Suprapubic skin (tissue), 4 donors: ENCODE results near the gene AGAP1. TPM values are rescaled to one million over a fixed set of nuclear protein-coding genes. Genes with fewer than 3 reads are reported as not detected.

ENCODE experiments used
- DNase-seq, 2 donors: peaks; one replicate each; pipeline ENCODE4 v3.0.0-alpha.2; 2019; ENCODE audit warnings: low spot score in 2 of 2
- H3K27ac ChIP-seq: fragments of 200-600 bp; sonication (generic); one replicate; pipeline ENCODE4 v1.5.1; 2019
- H3K27me3 ChIP-seq: fragments of 200-600 bp; sonication (generic); one replicate; pipeline ENCODE4 v1.5.1; 2019
- H3K36me3 ChIP-seq: fragments of 200-600 bp; sonication (generic); one replicate; pipeline ENCODE4 v1.5.1; 2019
- H3K4me1 ChIP-seq: fragments of 200-600 bp; sonication (generic); one replicate; pipeline ENCODE4 v1.5.1; 2019
- H3K4me3 ChIP-seq: fragments of 200-600 bp; sonication (generic); one replicate; pipeline ENCODE4 v1.5.1; 2019; ENCODE audit warnings: mild to moderate bottlenecking
- H3K9me3 ChIP-seq: fragments of 200-600 bp; sonication (generic); one replicate; pipeline ENCODE4 v1.5.1; 2019
- EP300 ChIP-seq: sonication (generic); formaldehyde crosslinking; IDR thresholded peaks from one replicate; pipeline ENCODE4 v1.6.1; 2017; ENCODE audit warnings: antibody characterized with exemption
- POLR2A ChIP-seq, 2 donors: fragments of 450-650 bp; IDR thresholded peaks; one replicate each; pipeline ENCODE4 v1.6.1; 2017; ENCODE audit warnings: antibody characterized with exemption in 2 of 2, mild to moderate bottlenecking in 2 of 2, moderate library complexity in 2 of 2
- POLR2AphosphoS5 ChIP-seq, 3 donors: sonication (generic); formaldehyde crosslinking; IDR thresholded peaks; one replicate each; pipeline ENCODE4 v1.6.1; 2017; ENCODE audit warnings: antibody characterized with exemption in 3 of 3
- WGBS: methylation state at CpG from one replicate; pipeline ENCODE4 v1.1.5; 2018; 5-methylcytosine and 5-hydroxymethylcytosine counted together
- total RNA-seq, 4 donors: library from RNA; depleted of rRNA; stranded (reverse); fragments of >200 nt; gene quantifications; one replicate each; pipeline ENCODE4 v1.1.0, GENCODE V29; 2016
- TF ChIP-seq, protein P1 (sequence below), 2 donors: fragments of 200-600 bp in 1 of 2; fragments of 450-650 bp in 1 of 2; sonication (generic) in 1 of 2; IDR thresholded peaks; one replicate each; pipeline ENCODE4 v1.5.1; 2016 to 2019; ENCODE audit warnings: antibody characterized with exemption in 2 of 2, mild to moderate bottlenecking in 1 of 2, moderate library complexity in 1 of 2

Gene AGAP1
- total RNA-seq, 4 donors from 2014 or later, result 14.1 to 30.7 (median 19.4) TPM

DNA sequence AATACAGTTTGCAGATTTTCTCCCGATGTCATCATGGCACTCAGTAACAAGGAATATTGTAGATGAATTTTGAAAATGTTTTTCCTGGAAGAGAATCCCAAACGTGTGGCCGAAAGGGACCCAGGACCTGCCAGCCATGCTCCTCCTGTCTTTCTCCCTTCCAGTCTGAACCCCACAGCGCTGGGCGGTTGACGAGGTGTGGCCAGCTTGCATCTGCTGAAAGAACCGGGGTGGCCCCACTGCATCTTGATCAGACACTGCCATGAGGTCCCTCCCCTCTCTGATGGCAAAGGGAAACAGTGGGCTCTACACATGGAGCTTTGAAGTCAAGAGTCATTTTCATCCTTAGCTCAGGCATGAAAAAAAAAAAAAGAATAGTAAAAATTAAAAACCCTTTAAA, 240.3 kb downstream of the AGAP1 start:
- 65% methylated on average over 7 of the region's 7 CpGs for WGBS
- Histone ChIP-seq H3K4me3 (no peak overlapping the region), H3K36me3 (no peaks in the 10 kb centered on the region), H3K27me3 (no peaks in the 10 kb centered on the region), H3K27ac (peak overlapping the region; percentile 67), H3K4me1 (no peaks in the 10 kb centered on the region), H3K9me3 (no peaks in the 10 kb centered on the region)
- no peak for TF ChIP-seq POLR2AphosphoS5 (IDR thresholded peaks at IDR 0.05)
- TF ChIP-seq, protein P1, sequence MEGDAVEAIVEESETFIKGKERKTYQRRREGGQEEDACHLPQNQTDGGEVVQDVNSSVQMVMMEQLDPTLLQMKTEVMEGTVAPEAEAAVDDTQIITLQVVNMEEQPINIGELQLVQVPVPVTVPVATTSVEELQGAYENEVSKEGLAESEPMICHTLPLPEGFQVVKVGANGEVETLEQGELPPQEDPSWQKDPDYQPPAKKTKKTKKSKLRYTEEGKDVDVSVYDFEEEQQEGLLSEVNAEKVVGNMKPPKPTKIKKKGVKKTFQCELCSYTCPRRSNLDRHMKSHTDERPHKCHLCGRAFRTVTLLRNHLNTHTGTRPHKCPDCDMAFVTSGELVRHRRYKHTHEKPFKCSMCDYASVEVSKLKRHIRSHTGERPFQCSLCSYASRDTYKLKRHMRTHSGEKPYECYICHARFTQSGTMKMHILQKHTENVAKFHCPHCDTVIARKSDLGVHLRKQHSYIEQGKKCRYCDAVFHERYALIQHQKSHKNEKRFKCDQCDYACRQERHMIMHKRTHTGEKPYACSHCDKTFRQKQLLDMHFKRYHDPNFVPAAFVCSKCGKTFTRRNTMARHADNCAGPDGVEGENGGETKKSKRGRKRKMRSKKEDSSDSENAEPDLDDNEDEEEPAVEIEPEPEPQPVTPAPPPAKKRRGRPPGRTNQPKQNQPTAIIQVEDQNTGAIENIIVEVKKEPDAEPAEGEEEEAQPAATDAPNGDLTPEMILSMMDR (IDR thresholded peaks at IDR 0.05), result no peak
- no peak for TF ChIP-seq POLR2A (IDR thresholded peaks at IDR 0.05)
- TF ChIP-seq EP300, result no peak
- no peak for DNase-seq

DNA sequence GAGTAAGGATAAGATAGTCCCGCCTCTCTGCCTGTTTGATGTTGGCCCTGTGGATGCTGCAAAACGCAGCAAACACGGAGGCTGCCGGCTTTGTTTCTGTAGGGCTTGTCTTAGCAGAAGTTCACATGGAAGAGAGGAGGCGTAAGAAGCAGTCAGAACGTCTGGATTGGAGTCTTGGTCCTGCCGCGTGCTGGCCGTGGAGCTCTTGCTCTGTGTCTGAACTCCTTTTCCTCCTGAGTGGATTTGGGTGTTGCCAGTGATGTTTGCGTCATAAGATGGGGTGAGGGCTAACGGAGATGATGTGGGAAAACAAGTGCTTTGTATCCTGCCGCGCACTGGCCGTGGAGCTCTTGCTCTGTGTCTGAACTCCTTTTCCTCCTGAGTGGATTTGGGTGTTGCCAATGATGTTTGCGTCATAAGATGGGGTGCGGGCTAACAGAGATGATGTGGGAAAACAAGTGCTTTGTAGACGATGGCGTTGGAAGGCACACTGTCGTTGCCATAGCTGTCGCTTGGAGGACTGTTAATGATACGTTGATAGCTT, 240.9 kb downstream of the AGAP1 start:
- peak overlapping the region; percentile 67 for H3K27ac ChIP-seq
- no peaks in the 10 kb centered on the region for H3K27me3 ChIP-seq
- no peak for DNase-seq
- 79% methylated on average over 17 of the region's 21 CpGs for WGBS
- H3K36me3 ChIP-seq, result no peaks in the 10 kb centered on the region
- H3K4me3 ChIP-seq, result peak overlapping the region; percentile 5
- no peak for TF ChIP-seq POLR2A (IDR thresholded peaks at IDR 0.05)
- no peak for TF ChIP-seq POLR2AphosphoS5 (IDR thresholded peaks at IDR 0.05)
- TF ChIP-seq, protein P1 (IDR thresholded peaks at IDR 0.05), result no peak
- TF ChIP-seq EP300, result no peak
- H3K9me3 ChIP-seq, result no peaks in the 10 kb centered on the region
- no peaks in the 10 kb centered on the region for H3K4me1 ChIP-seq

DNA sequence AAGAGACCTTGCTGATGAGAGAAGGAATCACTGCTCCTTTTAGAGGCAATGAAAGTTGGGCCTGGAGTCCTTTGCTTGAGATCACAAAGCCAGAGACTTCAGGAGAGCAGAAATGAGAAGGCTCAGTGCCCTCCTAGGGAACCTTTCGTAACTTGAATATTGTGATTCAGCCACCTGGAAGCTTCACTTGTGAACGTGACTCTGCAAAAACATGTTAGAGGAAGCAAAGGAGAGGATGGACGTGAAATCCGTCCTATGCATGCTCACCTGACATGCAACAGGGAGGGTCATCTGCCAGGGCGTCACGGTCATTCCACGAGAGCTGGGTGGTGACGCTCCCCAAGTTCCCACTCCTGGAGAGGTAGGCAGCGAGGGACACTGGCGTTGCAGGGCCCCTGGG, 243.6 kb downstream of the AGAP1 start:
- no peak overlapping the region for H3K4me3 ChIP-seq
- no peak for DNase-seq
- WGBS, result 91% methylated on average over 9 of the region's 10 CpGs
- TF ChIP-seq POLR2AphosphoS5 (IDR thresholded peaks at IDR 0.05), result no peak
- TF ChIP-seq EP300, result no peak
- TF ChIP-seq POLR2A (IDR thresholded peaks at IDR 0.05), result no peak
- TF ChIP-seq, protein P1 (IDR thresholded peaks at IDR 0.05), result no peak
- no peak overlapping the region for H3K27ac ChIP-seq
- no peaks in the 10 kb centered on the region for H3K4me1 ChIP-seq
- no peaks in the 10 kb centered on the region for H3K9me3 ChIP-seq
- H3K27me3 ChIP-seq, result no peaks in the 10 kb centered on the region
- no peaks in the 10 kb centered on the region for H3K36me3 ChIP-seq

DNA sequence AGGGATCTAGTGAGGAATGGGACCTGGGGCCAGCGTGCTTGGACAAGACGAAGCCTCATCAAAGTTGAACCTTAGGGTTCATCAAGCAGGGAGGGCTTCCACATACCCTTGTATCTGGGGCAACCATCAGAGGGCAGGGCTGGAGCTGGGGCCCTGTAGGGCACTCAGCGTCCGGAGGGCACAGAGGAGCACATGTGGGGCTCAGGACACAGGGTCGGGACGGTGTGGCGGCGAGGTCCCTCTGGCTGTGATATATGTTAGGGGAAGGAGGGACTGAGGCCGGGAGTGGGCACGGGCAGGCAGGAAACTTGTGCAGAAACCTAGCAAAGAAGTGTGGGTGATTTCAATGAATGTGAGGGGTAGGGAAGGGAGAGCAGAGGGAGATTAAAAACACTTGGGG, 244.0 kb downstream of the AGAP1 start:
- no peak for DNase-seq
- H3K27me3 ChIP-seq, result no peaks in the 10 kb centered on the region
- H3K27ac ChIP-seq, result no peak overlapping the region
- H3K9me3 ChIP-seq, result no peaks in the 10 kb centered on the region
- no peaks in the 10 kb centered on the region for H3K4me1 ChIP-seq
- H3K4me3 ChIP-seq, result no peak overlapping the region
- no peaks in the 10 kb centered on the region for H3K36me3 ChIP-seq
- WGBS, result 96% methylated on average over 10 of the region's 10 CpGs
- TF ChIP-seq EP300 (no peak), POLR2A (IDR thresholded peaks at IDR 0.05) (no peak), POLR2AphosphoS5 (IDR thresholded peaks at IDR 0.05) (no peak)
- TF ChIP-seq, protein P1 (IDR thresholded peaks at IDR 0.05), result no peak

DNA sequence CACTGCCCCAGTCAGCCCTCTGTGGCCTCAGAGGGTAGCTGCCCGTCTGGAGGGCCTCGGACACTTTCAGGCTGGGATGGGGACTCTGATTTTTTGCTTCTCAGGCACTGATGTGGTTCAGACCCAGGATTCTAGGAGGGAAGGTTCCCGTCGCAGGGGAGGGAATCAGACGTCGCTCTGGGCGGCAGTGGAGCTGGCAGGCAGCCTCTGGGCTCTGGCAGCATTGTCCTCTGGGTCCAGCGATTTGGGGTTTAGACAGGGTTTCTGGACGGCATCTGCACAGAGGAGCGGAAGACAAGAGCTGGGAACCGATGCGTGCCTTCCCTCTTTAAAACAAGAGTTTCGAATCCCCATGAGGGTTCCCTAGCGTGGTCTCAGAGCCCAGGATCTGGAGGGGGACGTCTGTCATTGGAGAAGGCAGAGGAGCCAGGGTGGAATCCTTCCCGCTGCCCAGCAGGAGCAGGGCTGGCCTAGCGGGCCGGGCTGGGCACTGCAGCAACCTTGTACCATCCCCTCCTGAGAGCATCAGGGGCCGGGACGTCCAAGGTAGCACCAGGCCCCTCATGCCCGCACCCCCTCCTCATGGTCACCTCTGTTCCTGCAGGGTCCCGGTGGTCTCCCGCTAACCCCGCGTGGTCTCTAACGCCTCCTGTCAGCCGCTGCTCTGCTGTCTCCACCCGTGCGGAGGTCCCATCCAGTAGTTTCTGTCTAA, 246.0 kb downstream of the AGAP1 start:
- H3K4me3 ChIP-seq, result no peak overlapping the region
- no peaks in the 10 kb centered on the region for H3K27me3 ChIP-seq
- TF ChIP-seq POLR2AphosphoS5 (IDR thresholded peaks at IDR 0.05) (no peak), POLR2A (IDR thresholded peaks at IDR 0.05) (no peak), EP300 (no peak)
- TF ChIP-seq, protein P1 (IDR thresholded peaks at IDR 0.05), result no peak
- H3K36me3 ChIP-seq, result peaks cover 10% of the 10 kb centered on the region
- H3K9me3 ChIP-seq, result no peaks in the 10 kb centered on the region
- no peak for DNase-seq
- no peak overlapping the region for H3K27ac ChIP-seq
- WGBS, result 81% methylated on average over 28 of the region's 29 CpGs
- no peaks in the 10 kb centered on the region for H3K4me1 ChIP-seq
